ENCODE data around the gene NDUFS7. TPM values are rescaled to one million over a fixed set of nuclear protein-coding genes. Genes with fewer than 3 reads are reported as not detected.

Gene NDUFS7
- total and polyA plus RNA-seq, 3 donors from 2014 or later: 170 to 176 (median 172) TPM

GRCh38 chr19:1423436-1424191, 39.9 kb downstream of the NDUFS7 start:
- no peak for DNase-seq
- 88 to 91% methylated on average over 24 to 40 of the region's 40 CpGs for WGBS, 2 donors
- intact Hi-C loops (cut with DNase I; ENCODE audit: low total_unique reads): no loop called here
- Histone ChIP-seq H3K4me3 (no peak overlapping the region), H3K27me3 (no peaks in the 10 kb centered on the region), H3K9me3 (no peaks in the 10 kb centered on the region), H3K36me3 (ENCODE audit: low read depth, missing control alignments) (no peaks in the 10 kb centered on the region), H3K27ac (no peak overlapping the region), H3K4me1 (peaks cover 7% of the 10 kb centered on the region)
- TF ChIP-seq POLR2A (IDR thresholded peaks at IDR 0.05) (no peak), CTCF (IDR thresholded peaks at IDR 0.05) (no peak)

- DNase-seq: no peak
- intact Hi-C loops (cut with DNase I; ENCODE audit: low total_unique reads): no loop called here
- 85 to 86% methylated on average over 28 to 42 of the region's 42 CpGs for WGBS, 2 donors
- Histone ChIP-seq H3K9me3 (no peaks in the 10 kb centered on the region), H3K27ac (no peak overlapping the region), H3K4me1 (peaks cover 12% of the 10 kb centered on the region), H3K4me3 (no peak overlapping the region), H3K36me3 (ENCODE audit: low read depth, missing control alignments) (no peaks in the 10 kb centered on the region), H3K27me3 (no peaks in the 10 kb centered on the region)
- TF ChIP-seq CTCF (IDR thresholded peaks at IDR 0.05): no peak
- no peak for TF ChIP-seq POLR2A (IDR thresholded peaks at IDR 0.05)
Observed at GRCh38 chr19:1424192-1424955, 40.7 kb downstream of the NDUFS7 start.

- Histone ChIP-seq H3K27me3 (no peaks in the 10 kb centered on the region), H3K9me3 (no peaks in the 10 kb centered on the region), H3K36me3 (ENCODE audit: low read depth, missing control alignments) (no peaks in the 10 kb centered on the region), H3K4me3 (no peak overlapping the region), H3K27ac (no peak overlapping the region), H3K4me1 (peaks cover 21% of the 10 kb centered on the region)
- intact Hi-C loops (cut with DNase I; ENCODE audit: low total_unique reads): no loop called here
- TF ChIP-seq CTCF (IDR thresholded peaks at IDR 0.05): no peak
- no peak for TF ChIP-seq POLR2A (IDR thresholded peaks at IDR 0.05)
- no peak for DNase-seq
- 84 to 85% methylated on average over 26 to 33 of the region's 33 CpGs for whole genome bisulfite sequencing, 2 donors
Observed at GRCh38 chr19:1425102-1425837, 41.6 kb downstream of the NDUFS7 start.

- intact Hi-C loops (cut with DNase I; ENCODE audit: low total_unique reads): no loop called here
- H3K27ac ChIP-seq: no peak overlapping the region
- no peak overlapping the region for H3K4me3 ChIP-seq
- H3K36me3 ChIP-seq (ENCODE audit: low read depth, missing control alignments): no peaks in the 10 kb centered on the region
- DNase-seq: no peak
- WGBS, 2 donors: 90 to 94% methylated on average over 9 to 14 of the region's 14 CpGs
- H3K4me1 ChIP-seq: peaks cover 21% of the 10 kb centered on the region
- H3K27me3 ChIP-seq: no peaks in the 10 kb centered on the region
- H3K9me3 ChIP-seq: no peaks in the 10 kb centered on the region
- TF ChIP-seq POLR2A (IDR thresholded peaks at IDR 0.05) (no peak), CTCF (IDR thresholded peaks at IDR 0.05) (no peak)
Observed at GRCh38 chr19:1425902-1426301, 42.2 kb downstream of the NDUFS7 start.
